Measurements from ENCODE around the gene ARHGEF17.

The ARHGEF17 gene

DNA sequence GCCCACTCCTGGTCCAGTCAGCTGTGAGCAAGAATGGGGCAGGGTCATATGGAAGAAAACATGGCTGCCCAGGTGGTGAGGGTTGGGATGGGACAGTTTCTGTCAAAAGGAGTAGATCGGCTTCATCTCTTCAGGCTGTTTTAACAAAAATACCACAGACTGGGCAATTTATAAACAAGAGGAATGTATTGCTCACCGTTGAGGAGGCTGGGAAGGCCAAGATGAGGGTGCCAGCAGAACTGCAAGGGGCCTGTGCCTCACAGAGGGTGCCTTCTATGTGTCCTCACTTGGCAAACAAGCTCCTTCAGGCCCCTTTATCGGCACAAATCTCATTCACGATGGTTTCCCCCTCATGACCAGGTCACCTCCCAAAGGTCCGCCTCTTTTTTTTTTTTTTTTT, 50.0 kb downstream of the ARHGEF17 start:
- DNase-seq (ENCODE audit: low read depth in 3 of 3): no peak

DNA sequence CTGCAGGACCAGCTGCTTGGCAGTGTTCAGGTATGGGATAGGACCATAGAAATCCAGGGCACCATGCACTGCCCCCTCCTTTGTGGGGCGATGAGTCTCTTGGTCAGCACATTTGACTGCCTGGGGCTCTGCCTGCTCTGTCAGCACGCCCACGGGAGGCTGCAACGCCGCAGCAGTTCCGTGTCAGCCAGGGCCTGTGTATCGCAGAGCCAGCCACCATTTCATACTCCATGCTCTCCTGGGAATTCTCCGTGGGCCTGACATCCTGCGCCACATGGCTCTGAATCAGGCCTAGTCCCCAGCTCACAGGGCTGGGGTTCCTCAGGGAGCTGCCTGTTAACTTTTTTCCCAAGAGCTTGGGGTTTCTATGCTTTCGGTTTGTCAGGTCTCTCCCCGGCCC, 51.3 kb downstream of the ARHGEF17 start:
- no peak for DNase-seq (ENCODE audit: low read depth in 3 of 3)

DNA sequence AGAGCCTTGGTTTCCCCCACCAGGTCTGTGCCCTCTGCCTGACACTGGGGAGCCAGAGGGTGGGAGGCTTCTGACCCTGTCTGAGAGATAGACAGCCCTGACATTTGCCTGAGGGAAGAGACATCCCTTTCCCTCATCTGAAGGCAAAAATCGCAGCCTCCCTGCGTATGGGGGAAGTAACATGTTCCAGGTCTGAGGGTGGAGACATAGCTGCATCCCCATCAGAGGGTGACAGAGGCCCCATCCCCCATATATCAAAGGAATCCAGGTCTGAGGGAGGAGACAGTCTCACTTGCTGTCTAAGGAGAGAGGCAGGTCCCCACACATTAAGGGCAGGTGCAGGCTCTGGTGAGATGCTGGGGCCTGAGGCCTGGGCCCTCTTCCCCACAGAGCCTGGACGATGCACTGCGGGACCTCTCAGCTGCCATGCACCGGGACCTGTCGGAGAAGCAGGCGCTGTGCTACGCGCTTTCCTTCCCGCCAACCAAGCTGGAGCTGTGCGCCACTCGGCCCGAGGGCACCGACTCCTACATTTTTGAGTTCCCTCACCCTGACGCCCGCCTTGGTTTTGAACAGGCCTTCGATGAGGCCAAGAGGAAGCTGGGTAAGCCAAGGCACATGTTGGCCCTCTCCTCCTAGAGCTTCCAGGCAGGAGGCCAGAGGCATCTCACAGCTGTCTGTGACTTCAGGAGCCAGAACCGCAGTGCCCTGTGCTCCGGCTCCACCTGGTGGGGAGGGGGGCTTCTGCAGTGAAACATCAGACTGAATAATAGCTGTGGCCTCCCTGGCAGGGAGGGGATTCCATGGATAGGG, 52.1 kb downstream of the ARHGEF17 start:
- DNase-seq (ENCODE audit: low read depth in 3 of 3): no peak

DNA sequence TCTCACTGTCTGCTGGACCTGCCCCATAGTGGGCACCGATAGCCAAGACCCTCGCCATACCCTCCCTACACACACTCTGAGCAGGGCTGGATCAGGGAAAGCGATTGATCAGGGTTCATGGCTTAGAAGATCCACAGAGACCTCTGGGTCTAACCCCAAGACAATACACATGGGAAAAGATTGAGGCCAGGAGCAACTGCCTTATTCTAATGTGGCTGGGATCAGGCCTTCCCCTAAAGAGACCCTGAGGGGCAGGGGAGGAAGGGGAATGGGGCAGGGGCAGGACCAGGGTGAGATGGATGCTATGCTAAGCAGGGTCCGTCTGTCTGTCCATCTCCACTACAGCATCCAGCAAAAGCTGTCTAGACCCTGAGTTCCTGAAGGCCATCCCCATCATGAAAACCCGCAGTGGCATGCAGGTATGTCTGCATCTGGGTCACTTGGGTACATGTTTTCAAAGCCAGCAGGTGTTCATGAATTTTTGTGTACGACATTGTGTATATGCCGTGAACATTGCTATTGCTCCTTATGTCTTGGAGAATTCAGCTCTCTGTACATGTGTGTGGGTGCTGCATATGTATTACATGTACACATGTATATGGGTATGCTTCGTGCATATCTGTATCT, 52.8 kb downstream of the ARHGEF17 start:
- no peak for DNase-seq (ENCODE audit: low read depth in 3 of 3)

DNA sequence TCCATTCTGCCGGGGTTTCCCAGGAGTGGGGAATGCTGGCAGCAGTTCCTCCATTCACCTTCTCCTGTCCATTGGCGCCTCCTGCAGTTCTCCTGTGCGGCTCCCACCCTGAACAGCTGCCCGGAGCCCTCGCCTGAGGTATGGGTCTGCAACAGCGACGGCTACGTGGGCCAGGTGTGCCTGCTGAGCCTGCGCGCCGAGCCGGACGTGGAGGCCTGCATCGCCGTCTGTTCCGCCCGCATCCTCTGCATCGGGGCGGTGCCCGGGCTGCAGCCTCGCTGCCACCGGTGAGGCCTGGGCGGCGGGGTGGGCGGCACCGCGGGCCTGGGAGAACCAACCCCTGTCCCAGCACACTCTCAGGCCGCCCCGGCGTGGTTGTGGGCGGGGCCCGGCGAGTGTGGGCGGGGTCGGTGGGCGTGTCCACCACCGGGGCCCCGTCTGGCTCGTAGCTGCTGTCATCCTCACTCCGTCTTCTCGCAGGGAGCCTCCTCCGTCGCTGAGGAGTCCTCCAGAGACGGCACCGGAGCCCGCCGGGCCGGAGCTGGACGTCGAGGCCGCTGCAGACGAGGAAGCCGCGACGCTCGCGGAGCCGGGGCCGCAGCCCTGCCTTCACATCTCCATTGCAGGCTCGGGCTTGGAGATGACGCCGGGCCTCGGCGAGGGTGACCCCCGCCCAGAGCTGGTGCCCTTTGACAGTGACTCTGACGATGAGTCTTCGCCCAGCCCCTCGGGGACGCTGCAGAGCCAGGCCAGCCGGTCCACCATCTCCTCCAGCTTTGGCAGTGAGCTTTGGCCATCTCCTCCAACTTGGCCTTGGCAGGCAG, 54.1 kb downstream of the ARHGEF17 start:
- DNase-seq (ENCODE audit: low read depth in 3 of 3): no peak

DNA sequence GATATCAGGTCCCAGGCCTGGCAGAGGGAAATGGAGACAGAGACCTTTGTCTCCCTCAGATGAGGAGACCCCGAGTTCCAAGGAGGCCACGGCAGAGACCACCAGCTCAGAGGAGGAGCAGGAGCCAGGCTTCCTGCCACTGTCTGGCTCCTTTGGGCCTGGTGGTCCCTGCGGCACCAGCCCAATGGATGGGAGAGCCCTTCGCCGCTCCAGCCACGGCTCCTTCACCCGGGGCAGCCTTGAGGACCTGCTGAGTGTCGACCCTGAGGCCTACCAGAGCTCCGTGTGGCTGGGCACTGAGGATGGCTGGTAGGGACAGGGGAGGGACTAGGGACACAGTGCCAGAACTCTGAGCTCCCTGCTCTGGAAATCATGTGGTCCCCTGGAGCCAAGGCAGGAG, 55.1 kb downstream of the ARHGEF17 start:
- no peak for DNase-seq (ENCODE audit: low read depth in 3 of 3)

DNA sequence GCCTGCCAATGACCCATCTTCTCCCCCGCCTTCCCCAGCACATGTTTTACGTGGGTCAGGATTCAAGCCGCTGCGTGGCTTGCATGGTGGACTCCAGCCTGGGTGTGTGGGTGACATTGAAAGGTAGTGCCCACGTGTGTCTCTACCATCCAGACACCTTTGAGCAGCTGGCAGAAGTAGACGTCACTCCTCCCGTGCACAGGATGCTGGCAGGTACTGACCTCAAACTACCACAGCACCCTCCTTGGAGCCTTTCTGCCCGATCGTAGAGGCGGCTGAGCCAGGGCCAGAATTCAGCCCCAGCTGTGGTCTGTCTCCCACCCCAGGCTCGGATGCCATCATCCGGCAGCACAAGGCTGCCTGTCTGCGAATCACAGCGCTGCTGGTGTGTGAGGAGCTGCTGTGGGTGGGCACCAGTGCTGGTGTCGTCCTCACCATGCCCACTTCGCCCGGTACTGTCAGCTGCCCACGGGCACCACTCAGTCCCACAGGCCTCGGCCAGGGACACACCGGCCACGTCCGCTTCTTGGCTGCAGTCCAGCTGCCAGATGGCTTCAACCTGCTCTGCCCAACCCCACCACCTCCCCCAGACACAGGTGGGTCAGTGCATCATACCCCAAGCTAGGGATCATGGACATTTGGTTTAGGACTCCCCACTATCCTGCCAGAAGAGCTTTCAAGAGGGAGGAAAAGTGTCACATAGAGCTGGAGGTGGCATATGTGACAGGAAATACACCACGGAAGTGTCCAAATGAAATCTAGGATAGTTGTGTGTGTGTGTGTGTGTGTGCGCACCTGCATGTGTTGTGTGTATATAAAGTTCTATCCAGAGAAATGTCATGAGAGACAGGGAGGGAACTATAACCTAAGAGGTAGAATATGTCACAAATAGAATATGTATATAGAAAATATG, 57.5 kb downstream of the ARHGEF17 start:
- no peak for DNase-seq (ENCODE audit: low read depth in 3 of 3)

DNA sequence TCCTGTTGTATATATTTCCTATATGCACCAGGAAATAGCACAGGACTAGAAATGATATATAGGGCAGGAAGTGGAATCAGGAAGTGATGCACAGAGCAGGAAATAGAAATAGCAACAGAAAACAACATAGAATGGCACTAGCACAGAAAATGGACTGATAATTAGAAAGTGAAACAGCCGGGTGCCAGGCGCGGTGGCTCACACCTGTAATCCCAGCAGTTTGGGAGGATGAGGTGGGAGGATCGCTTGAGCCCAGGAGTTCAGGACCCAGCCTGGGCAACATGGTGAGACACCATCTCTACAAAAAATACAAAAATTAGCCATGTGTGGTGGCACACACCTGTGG, 58.2 kb downstream of the ARHGEF17 start:
- no peak for DNase-seq (ENCODE audit: low read depth in 3 of 3)

DNA sequence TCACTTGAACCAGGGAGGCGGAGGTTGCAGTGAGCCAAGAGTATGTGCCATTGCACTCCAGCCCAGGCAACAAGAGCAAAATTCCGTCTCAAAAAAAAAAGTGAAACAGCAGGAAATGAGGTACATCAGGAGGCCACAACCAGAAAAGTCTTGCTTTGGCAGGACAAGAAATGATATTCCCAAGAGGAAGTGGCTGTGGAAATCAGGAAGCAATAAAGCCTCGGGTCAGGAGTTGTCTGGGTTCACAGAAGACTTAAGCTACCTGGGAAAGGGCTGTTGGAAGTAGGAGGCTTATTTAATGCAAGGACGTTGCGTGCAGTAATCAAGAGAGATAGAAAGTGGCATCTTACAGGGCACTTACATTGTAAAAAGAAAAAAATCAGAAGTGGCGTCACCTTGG, 58.9 kb downstream of the ARHGEF17 start:
- no peak for DNase-seq (ENCODE audit: low read depth in 3 of 3)

DNA sequence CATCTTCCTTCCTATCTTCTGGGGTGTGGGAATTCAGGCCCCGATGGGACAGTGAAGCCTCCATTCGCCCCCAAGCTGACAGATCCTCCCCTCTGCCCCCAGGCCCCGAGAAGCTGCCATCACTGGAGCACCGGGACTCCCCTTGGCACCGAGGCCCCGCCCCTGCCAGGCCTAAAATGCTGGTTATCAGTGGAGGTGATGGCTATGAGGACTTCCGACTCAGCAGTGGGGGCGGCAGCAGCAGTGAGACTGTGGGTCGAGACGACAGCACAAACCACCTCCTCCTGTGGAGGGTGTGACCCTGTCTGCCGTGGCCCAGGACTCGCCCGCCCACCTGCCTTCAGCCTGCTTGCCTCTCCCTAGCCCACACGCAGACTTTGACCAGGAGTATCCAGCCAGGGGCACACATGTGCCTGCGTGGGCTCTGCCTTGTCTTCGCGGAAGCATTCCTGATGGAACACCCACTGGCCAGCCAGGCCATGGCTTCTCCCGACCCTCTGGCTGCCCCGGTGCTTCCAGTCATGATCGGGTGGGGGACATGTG, 59.5 kb downstream of the ARHGEF17 start:
- DNase-seq (ENCODE audit: low read depth in 3 of 3): no peak

DNA sequence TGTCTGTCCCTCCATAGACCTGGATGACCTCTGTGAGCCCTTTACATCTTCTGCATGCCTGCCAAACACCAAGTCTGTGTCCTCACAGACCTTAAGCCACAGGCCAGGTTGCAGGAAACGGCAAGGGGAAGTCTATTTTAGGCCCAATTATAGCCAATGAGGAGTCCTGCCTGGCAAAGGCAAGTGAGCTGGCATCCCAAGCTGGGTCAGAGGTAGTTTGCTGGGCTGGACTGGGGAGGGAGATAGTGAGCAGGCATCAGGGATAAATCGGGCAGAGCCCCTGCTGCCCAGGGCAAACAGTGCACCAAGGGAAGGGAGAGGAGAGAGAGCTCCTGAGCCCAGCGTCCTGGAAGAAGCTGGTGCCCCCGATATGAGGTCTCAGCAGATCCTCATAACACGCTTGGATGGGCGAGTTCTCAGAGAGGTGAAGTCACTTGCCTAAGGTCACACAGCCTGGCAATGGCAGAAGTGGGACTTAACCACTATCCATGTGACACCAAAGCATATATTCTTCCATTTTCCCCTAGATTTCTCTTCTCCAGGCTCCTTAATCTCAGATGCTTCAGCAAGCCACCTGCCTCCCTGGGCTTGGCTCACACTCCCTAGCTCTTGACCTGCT, 64.4 kb downstream of the ARHGEF17 start:
- DNase-seq (ENCODE audit: low read depth in 3 of 3): no peak

DNA sequence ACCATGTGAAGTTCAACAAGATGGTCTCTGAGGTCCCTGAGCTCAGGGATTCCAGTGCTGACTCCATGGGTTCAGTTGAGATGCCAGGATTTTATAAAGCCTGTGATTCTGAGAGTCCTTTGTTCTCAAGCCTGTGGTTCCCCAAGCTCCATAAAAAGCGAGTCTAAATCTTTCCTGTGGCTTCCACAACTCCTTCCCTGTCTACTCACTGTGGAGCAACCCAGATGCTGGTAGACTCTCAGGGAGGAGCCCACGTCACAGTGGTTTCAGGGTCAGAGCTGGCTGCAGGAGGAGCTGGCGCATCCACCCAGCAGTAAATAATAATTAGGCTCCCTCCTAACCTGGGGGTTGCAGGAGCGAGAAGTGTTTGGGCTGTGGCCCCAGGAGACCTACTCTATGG, 66.1 kb downstream of the ARHGEF17 start:
- no peak for DNase-seq (ENCODE audit: low read depth in 3 of 3)

DNA sequence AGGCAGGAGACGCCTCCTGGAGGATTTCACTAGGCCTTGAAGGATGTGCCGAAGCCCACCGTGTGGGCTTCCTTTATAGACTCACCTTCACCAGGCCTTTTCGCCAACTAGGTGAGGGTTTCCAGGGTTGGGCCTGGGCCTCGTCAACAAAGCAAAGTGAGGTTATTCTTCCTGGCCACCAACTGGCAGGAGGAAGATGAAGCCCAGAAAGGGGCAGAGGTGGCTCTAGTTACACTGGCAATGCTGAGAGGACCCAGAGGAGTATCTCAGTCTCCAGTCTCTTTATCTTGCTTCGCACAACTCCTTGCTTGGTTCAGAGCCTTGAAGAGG, 67.7 kb downstream of the ARHGEF17 start:
- DNase-seq (ENCODE audit: low read depth in 3 of 3): no peak

DNA sequence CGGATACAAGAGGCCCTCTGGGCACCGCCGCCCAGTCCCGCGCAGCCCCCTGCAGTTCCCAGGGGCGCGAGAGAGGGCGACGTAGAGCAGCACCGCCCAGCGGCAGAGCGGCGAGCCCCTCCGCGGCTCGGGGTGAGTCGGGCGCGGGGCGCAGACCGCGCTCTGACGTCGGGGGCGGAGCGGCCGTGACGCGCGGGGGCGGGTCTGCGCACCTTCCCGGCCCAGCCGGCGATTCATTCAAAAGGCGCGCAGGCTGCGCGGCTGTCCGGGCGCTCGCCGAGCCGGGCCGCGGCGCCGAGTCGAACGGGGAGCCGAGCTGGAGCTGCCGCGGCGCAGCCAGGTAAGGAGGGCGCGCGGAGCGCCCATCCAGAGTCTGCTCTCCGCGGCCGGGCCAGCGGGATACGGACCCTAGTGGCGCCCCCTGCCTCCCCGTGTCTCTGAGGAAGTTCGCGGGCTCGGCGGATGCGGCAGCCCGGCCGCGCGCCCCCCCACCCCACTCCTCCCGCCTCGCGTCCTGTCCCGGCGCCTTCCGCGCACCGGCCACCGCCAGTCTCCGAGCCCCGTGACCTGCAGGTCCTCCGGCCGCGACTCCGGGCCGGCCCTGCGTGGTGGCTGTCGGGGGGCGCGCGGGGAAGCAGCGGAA, 68.2 kb downstream of the ARHGEF17 start, which contains the start of gene RELT:
TSS of gene RELT (plus strand) at position 240 of the 643 bp plus-strand sequence. CDS start 12,738 bp downstream, outside the sequence.
- peak; percentile 86 to 89 (median 86) for DNase-seq (ENCODE audit: low read depth in 3 of 3)

DNA sequence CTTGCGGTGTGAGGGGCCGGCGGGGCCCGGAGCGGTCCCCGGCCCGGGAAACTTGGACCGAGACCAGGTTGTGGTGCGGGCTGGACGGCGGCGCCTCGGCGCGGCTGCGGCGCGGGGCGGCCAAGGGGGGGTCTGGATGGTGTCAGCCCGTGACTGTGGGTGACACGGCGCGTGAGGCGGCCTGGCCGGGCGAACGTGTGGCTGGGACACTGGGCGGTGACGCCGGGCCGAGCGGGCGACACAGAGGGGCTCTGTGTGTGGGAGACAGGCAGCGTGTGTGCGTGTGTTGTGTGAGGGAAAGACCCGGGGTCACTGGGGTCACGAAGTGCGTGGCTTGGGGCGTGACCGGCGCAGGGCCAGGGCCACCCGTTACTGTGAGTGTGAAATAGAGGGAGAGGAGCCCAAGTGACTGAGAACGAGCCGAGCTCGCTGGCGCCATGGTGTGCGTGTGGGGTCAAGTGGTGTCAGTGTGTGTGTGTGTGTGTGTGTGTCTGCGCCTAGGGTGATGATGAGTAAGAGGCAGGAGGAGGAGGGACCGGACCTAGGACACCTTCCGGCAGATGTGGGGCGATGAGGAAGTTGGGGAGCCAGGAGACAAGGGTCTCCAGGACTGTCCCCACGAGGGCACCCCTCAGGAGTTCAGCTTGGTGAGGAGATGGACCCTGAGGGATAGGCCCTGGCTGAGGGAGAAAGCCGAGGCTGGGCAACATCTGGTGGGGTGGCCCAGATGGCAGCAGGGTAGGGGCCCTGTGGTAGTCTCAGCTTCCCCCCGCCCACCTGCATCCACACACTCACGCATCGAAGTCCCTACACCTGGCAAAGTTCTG, 68.9 kb downstream of the ARHGEF17 start:
- peak; percentile 21 to 41 (median 36) for DNase-seq (ENCODE audit: low read depth in 3 of 3)

DNA sequence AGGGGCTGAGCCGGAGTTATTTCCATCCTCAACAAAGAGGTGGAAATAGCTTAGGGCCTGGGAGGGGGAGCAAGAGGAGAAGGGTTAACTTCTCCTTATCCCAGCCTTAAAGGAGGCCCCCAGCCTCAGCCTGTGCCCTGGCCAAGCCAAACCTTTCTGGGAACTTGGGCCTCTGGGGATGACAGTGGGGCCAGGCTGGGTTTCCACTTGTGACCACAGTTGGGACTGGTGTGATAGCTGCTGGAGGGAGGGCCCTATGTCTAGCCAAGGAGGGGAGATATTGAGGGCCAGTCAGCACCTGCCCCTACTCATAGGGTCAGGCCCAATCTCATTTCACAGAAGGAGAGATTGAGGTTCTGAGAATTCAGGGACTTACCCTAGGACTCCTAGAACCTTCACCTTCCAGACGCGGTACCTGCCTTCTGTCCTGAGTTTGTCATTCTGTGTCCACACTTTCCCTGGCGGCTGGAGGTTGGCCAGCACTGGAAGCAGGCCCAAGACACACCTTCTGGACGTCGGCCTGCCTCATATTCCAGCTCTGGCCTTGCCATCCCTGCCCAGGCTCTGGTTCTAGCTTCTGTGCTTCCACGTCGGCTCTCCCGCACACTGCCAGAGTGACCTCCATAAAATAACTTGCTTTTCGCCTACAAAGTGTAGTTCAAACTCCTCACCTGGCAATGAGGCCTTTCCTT, 71.3 kb downstream of the ARHGEF17 start:
- DNase-seq (ENCODE audit: low read depth in 3 of 3): no peak

DNA sequence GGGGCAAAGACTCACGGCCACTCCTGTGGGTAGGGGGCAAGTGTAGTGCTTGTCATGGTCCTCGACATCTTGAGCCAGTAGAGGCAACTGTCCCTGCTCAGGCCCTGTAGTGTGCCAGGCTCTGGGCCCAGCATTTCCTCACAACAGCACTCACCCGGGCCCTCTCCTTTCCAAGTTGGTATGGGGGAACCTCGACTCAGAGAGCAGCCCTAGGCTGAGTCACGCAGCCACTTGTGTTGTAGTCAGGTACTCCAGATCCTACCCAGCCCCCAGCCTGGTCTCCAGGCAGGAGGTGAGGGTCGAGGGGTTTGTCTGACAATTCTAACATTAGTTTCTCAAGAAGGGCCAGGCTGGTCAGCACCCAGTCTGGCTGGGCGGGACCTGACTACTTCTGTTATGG, 72.3 kb downstream of the ARHGEF17 start:
- DNase-seq (ENCODE audit: low read depth in 3 of 3): no peak

DNA sequence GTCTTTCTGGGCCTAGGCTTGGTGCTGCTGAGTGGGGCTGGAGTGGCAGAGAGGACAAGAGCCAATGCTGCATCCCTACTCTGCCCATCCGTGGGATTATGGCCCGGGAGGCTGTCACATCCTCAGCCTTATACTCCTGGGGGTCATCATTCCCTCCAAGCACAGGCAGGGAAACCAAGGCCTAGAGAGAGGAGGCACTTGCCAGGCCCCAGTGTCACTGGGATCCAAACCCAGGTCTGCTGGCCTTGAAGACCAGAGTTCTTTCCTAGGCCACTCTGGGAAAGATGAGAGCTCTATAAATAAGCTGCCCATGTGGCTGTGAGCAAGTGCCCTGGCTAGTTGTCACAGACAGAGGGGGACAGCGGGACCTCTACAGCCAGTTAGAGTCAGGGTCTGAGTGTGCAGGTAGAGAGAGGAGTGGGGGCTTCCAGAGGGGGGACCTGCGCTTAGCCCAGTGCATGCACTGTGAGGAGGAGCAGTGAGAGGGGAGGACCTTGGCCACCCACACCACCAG, 72.9 kb downstream of the ARHGEF17 start:
- no peak for DNase-seq (ENCODE audit: low read depth in 3 of 3)

DNA sequence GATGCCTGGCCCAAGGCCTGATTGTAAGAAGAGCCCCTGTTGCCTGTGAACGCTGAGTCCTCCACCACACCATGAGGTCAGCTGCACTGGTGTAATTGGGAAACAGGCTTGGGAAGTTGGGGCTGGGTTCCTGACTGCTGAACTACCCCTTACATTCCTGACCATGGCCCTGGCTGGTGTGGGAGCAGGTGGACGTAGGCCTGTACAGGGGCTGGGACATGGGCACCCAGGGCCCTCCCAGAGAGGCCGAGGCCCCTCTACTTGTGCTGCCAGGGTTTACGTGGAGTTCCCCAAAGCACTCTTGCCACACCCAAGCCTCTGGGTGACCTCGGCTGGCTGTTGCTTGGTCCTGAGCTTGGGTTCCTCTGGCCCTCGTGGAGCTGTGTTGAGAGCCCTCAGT, 73.5 kb downstream of the ARHGEF17 start:
- DNase-seq (ENCODE audit: low read depth in 3 of 3): no peak
